Measurements from ENCODE around the gene ADK. TPM values are rescaled to one million over a fixed set of nuclear protein-coding genes. Genes with fewer than 3 reads are reported as not detected.
"Not testable (repeated sequence)": the region's sequence is repeated elsewhere in the genome, so short reads cannot be mapped to it uniquely, and the experiment has no call there.

ADK gene
- polyA plus RNA-seq, 1 experiment, result 19.4 TPM

- ChIA-PET CTCF (no interaction called here), POLR2A (no interaction called here)
- no peak for TF ChIP-seq CTCF (IDR thresholded peaks at IDR 0.05; ENCODE audit: insufficient read depth, low read depth, low read length)
- DNase-seq (ENCODE audit: low read depth), result no peak
- no peak overlapping the region for H3K4me3 ChIP-seq (ENCODE audit: low read depth, low read length)
- H3K27me3 ChIP-seq (ENCODE audit: control insufficient read depth, insufficient read depth, low read length), result no peaks in the 10 kb centered on the region
- H3K36me3 ChIP-seq (ENCODE audit: control insufficient read depth, insufficient read depth, low read length), result no peaks in the 10 kb centered on the region
Measured at GRCh38 chr10:74488907-74489306, 337.9 kb downstream of the ADK start.

DNA sequence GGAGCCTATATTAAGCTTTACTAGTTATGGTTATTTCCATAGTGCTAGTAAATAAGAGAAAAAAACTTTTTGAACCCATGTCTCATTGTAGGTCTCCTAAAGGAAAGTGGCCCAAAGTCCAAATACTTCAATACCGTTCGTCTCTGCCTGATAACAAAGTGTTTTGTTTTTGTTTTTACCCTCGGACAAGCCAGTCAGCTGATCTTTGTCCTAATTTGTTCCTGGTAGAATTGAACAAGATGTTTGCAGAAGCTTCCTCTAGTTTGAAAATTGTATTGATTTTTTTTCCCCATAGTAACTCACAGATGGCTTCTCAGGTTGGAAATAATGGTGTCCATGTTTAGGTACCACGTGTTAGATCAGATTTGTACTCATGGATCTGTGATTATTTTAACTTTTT, 339.5 kb downstream of the ADK start:
- H3K27me3 ChIP-seq (ENCODE audit: control insufficient read depth, insufficient read depth, low read length), result no peaks in the 10 kb centered on the region
- ChIA-PET CTCF (interaction anchor here (1.2 kb wide), 1 partner anchor 12 kb away, joined by 4 read pairs; no protein-coding TSS in a partner anchor), POLR2A (no interaction called here)
- no peaks in the 10 kb centered on the region for H3K36me3 ChIP-seq (ENCODE audit: control insufficient read depth, insufficient read depth, low read length)
- H3K4me3 ChIP-seq (ENCODE audit: low read depth, low read length), result no peak overlapping the region
- no peak for TF ChIP-seq CTCF (IDR thresholded peaks at IDR 0.05; ENCODE audit: insufficient read depth, low read depth, low read length)
- DNase-seq (ENCODE audit: low read depth), result no peak

- CTCF ChIA-PET, result interaction anchor here (0.6 to 1.2 kb wide), 2 partner anchors 12 to 163 kb away, joined by 3 to 4 read pairs; no protein-coding TSS in a partner anchor
- POLR2A ChIA-PET, result no interaction called here
- no peak for DNase-seq (ENCODE audit: low read depth)
- H3K36me3 ChIP-seq (ENCODE audit: control insufficient read depth, insufficient read depth, low read length), result no peaks in the 10 kb centered on the region
- no peak overlapping the region for H3K4me3 ChIP-seq (ENCODE audit: low read depth, low read length)
- TF ChIP-seq CTCF (IDR thresholded peaks at IDR 0.05; ENCODE audit: insufficient read depth, low read depth, low read length), result no peak
- no peaks in the 10 kb centered on the region for H3K27me3 ChIP-seq (ENCODE audit: control insufficient read depth, insufficient read depth, low read length)
Measured at GRCh38 chr10:74491014-74491413, 340.0 kb downstream of the ADK start.

DNA sequence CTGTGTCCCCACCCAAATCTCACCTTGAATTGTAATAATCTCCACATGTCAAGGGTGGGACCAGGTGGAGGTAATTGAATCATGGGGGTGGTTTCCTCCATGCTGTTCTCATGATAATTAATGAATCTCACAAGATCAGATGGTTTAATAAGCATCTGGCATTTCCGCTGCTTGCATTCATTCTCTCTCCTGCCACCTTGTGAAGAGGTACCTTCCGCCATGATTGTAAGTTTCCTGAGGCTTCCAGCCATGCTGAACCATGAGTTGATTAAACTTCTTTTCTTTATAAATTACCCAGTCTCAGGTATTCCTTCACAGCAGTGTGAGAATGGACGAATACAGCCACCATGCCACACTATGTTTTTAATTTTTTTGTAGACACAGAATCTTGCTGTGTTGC, 345.3 kb downstream of the ADK start:
- H3K27me3 ChIP-seq (ENCODE audit: control insufficient read depth, insufficient read depth, low read length); POLR2A ChIA-PET; H3K4me3 ChIP-seq (ENCODE audit: low read depth, low read length); CTCF ChIA-PET; DNase-seq (ENCODE audit: low read depth); H3K36me3 ChIP-seq (ENCODE audit: control insufficient read depth, insufficient read depth, low read length): not testable (repeated sequence)

DNA sequence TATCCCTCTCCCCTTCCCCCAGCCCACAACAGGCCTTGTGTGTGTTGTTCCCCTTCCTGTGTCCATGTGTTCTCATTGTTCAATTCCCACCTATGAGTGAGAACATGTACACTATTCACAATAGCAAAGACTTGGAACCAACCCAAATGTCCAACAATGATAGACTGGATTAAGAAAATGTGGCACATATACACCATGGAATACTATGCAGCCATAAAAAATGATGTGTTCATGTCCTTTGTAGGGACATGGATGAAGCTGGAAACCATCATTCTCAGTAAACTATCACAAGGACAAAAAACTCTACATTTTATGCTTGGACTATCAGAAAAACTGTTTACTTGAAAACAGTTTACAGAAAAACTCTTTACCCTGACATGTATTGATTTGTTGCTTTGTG, 347.6 kb downstream of the ADK start:
- POLR2A ChIA-PET; DNase-seq (ENCODE audit: low read depth); H3K4me3 ChIP-seq (ENCODE audit: low read depth, low read length); H3K27me3 ChIP-seq (ENCODE audit: control insufficient read depth, insufficient read depth, low read length); H3K36me3 ChIP-seq (ENCODE audit: control insufficient read depth, insufficient read depth, low read length); CTCF ChIA-PET: not testable (repeated sequence)

GRCh38 chr10:74500026-74500704, 349.1 kb downstream of the ADK start:
- H3K27me3 ChIP-seq (ENCODE audit: control insufficient read depth, insufficient read depth, low read length), result no peaks in the 10 kb centered on the region
- TF ChIP-seq CTCF (IDR thresholded peaks at IDR 0.05; ENCODE audit: insufficient read depth, low read depth, low read length), result no peak
- ChIA-PET CTCF (interaction anchor here (0.6 kb wide), 2 partner anchors 68 to 190 kb away, joined by 3 to 5 read pairs; no protein-coding TSS in a partner anchor), POLR2A (no interaction called here)
- H3K36me3 ChIP-seq (ENCODE audit: control insufficient read depth, insufficient read depth, low read length), result no peaks in the 10 kb centered on the region
- DNase-seq (ENCODE audit: low read depth), result no peak
- H3K4me3 ChIP-seq (ENCODE audit: low read depth, low read length), result no peak overlapping the region

Data from BJ (cell line).